ENCODE measurements around the gene RASGEF1C. TPM values are rescaled to one million over a fixed set of nuclear protein-coding genes. Genes with fewer than 3 reads are reported as not detected.

The RASGEF1C gene
- total RNA-seq, 2 experiments from 2014 or later, result not detected

Other genes starting within 250 kb of the RASGEF1C start
- 1 to 10 TPM; 3.8 to 4.3 TPM for gene RNF130, start 137.5 kb downstream of the RASGEF1C start, total RNA-seq
- gene MAPK9, start 82.9 kb upstream of the RASGEF1C start, total RNA-seq, result 10 to 100 TPM; 39.6 to 47.6 TPM
- under 1 TPM in 1 of 2 experiments, not detected in 1; 0.12 TPM for gene GFPT2, start 144.1 kb upstream of the RASGEF1C start, total RNA-seq

Measured in activated CD4-positive, alpha-beta T cell treated with anti-CD3 and anti-CD28 coated beads, Interleukin-2, amount 10 ng/mL, durations not matched to agents 7 days and 5 days (primary cell).